Liver (tissue), 9 donors: ENCODE measurements around the gene SH3GL3. TPM values are rescaled to one million over a fixed set of nuclear protein-coding genes. Genes with fewer than 3 reads are reported as not detected.

Experiments used
- DNase-seq: peaks from one replicate; pipeline ENCODE4 v3.0.0-alpha.2; 2017; ENCODE audit warnings: low spot score
- H3K27ac ChIP-seq, 2 donors: one replicate each; pipeline ENCODE4 v1.7.0; 2013; ENCODE audit warnings: inconsistent platforms in 2 of 2, low read length in 2 of 2, control low read depth in 1 of 2, low read depth in 1 of 2, mild to moderate bottlenecking in 1 of 2
- H3K27me3 ChIP-seq, 4 donors: one replicate each; pipeline versions ENCODE4 v1.6.1 to v1.7.0; 2013; ENCODE audit warnings: low read length in 3 of 4, inconsistent platforms in 1 of 4, mild to moderate bottlenecking in 1 of 4, moderate library complexity in 1 of 4; ENCODE audit not compliant: control insufficient read depth in 4 of 4, insufficient read depth in 4 of 4
- H3K36me3 ChIP-seq, 4 donors: one replicate each; pipeline versions ENCODE4 v1.6.1 to v1.7.0; 2013; ENCODE audit warnings: low read length in 3 of 4, mild to moderate bottlenecking in 3 of 4, low read depth in 1 of 4, moderate library complexity in 1 of 4; ENCODE audit not compliant: control insufficient read depth in 4 of 4, insufficient read depth in 3 of 4
- H3K4me1 ChIP-seq, 4 donors: one replicate each; pipeline versions ENCODE4 v1.6.1 to v1.7.0; 2013; ENCODE audit warnings: low read length in 3 of 4, mild to moderate bottlenecking in 3 of 4, moderate library complexity in 1 of 4; ENCODE audit not compliant: control insufficient read depth in 4 of 4, insufficient read depth in 4 of 4
- H3K4me3 ChIP-seq, 3 donors: one replicate each; pipeline versions ENCODE4 v1.6.1 to v1.7.0; 2013; ENCODE audit warnings: low read length in 3 of 3, control low read depth in 1 of 3, low read depth in 1 of 3, mild to moderate bottlenecking in 1 of 3
- H3K9ac ChIP-seq, 2 donors: one replicate each; pipeline ENCODE4 v1.7.0; 2013; ENCODE audit warnings: low read length in 2 of 2, mild to moderate bottlenecking in 2 of 2, moderate library complexity in 2 of 2, control low read depth in 1 of 2, low read depth in 1 of 2
- H3K9me3 ChIP-seq, 4 donors: one replicate each; pipeline versions ENCODE4 v1.6.1 to v1.7.0; 2013; ENCODE audit warnings: low read length in 3 of 4; ENCODE audit not compliant: control insufficient read depth in 4 of 4
- ATF3 ChIP-seq: IDR thresholded peaks from 2 replicates; pipeline ENCODE4 v1.6.1; 2016; ENCODE audit warnings: antibody characterized with exemption
- CTCF ChIP-seq: fragments of 150-350 bp; IDR thresholded peaks from 2 replicates; pipeline ENCODE4 v1.5.1; 2017; ENCODE audit warnings: improper control_type of control experiment, low read depth, low read length; ENCODE audit not compliant: missing input control
- EGR1 ChIP-seq, 2 donors: IDR thresholded peaks; 2 replicates each; pipeline ENCODE4 v1.6.1; 2016 to 2018; ENCODE audit warnings: antibody characterized with exemption in 2 of 2, low read depth in 2 of 2
- FOXA1 ChIP-seq: IDR thresholded peaks from 2 replicates; pipeline ENCODE4 v1.6.1; 2016; ENCODE audit warnings: antibody characterized with exemption
- FOXA2 ChIP-seq: IDR thresholded peaks from 2 replicates; pipeline ENCODE4 v1.6.1; 2016; ENCODE audit warnings: antibody characterized with exemption
- HNF4A ChIP-seq, 2 donors: conservative IDR thresholded peaks; 2 replicates each; pipeline ENCODE4 v1.6.1; 2016; ENCODE audit warnings: antibody characterized with exemption in 2 of 2, mild to moderate bottlenecking in 2 of 2
- JUND ChIP-seq, 2 donors: IDR thresholded peaks; 2 replicates each; pipeline ENCODE4 v1.6.1; 2016; ENCODE audit warnings: antibody characterized with exemption in 2 of 2
- MAX ChIP-seq: IDR thresholded peaks from 2 replicates; pipeline ENCODE4 v1.6.1; 2016; ENCODE audit warnings: antibody characterized with exemption
- NR2F2 ChIP-seq: IDR thresholded peaks from 2 replicates; pipeline ENCODE4 v1.6.1; 2016; ENCODE audit warnings: antibody characterized with exemption
- RAD21 ChIP-seq, 2 donors: IDR thresholded peaks; 2 replicates each; pipeline ENCODE4 v1.6.1; 2016; ENCODE audit warnings: antibody characterized with exemption in 2 of 2, mild to moderate bottlenecking in 2 of 2
- REST ChIP-seq: IDR thresholded peaks from 2 replicates; pipeline ENCODE4 v1.6.1; 2016; ENCODE audit warnings: antibody characterized with exemption, mild to moderate bottlenecking
- RXRA ChIP-seq, 2 donors: IDR thresholded peaks; 2 replicates each; pipeline ENCODE4 v1.6.1; 2017 to 2018; ENCODE audit warnings: antibody characterized with exemption in 2 of 2, mild to moderate bottlenecking in 1 of 2
- SP1 ChIP-seq: IDR thresholded peaks from 2 replicates; pipeline ENCODE4 v1.6.1; 2018; ENCODE audit warnings: antibody characterized with exemption, mild to moderate bottlenecking
- TAF1 ChIP-seq: conservative IDR thresholded peaks from 2 replicates; pipeline ENCODE4 v1.6.1; 2016; ENCODE audit warnings: antibody characterized with exemption, mild to moderate bottlenecking
- ZBTB33 ChIP-seq: IDR thresholded peaks from 2 replicates; pipeline ENCODE4 v1.6.1; 2016; ENCODE audit warnings: antibody characterized with exemption
- WGBS: extraction: QIAGEN DNeasy Blood & Tissue Kit; methylation state at CpG from one replicate; pipeline ENCODE4 v1.1.7; 2013; 5-methylcytosine and 5-hydroxymethylcytosine counted together
- polyA plus RNA-seq, 2 donors: library from polyadenylated mRNA; stranded (reverse) in 1 of 2; unstranded in 1 of 2; fragments of 200-250 nt in 1 of 2; fragments of >200 nt in 1 of 2; fragmentation: Nextera tagmentation in 1 of 2; extraction: Ambion mirVana in 1 of 2; gene quantifications; one replicate each; pipeline versions ENCODE4 v1.2.1 to v1.2.3, GENCODE V29; 2013 to 2015
- total RNA-seq, 2 donors: library from RNA; depleted of rRNA; stranded (reverse); fragments of >200 nt; gene quantifications; one replicate each; pipeline ENCODE4 v1.2.3, GENCODE V29; 2014
- donor health status: healthy.
- donor health status: healthy.
- donor health status: healthy.
- donor health status: healthy.
- donor health status: healthy.

The SH3GL3 gene
- total and polyA plus RNA-seq, 4 donors, result 0.23 TPM; not detected in 3

- H3K27me3 ChIP-seq, result peaks cover 0 to 19% (median 7%) of the 10 kb centered on the region in 4 donors
- no peak overlapping the region for H3K4me3 ChIP-seq
Measured at GRCh38 chr15:83446417-83446816, 724 bp upstream of the SH3GL3 start.

More at GRCh38 chr15:83446417-83446816, 724 bp upstream of the SH3GL3 start:
- TF ChIP-seq HNF4A (conservative IDR thresholded peaks at IDR 0.05) (no peak), MAX (no peak), JUND (IDR thresholded peaks at IDR 0.05) (no peak), RAD21 (IDR thresholded peaks at IDR 0.05) (no peak), NR2F2 (no peak), RXRA (IDR thresholded peaks at IDR 0.05) (no peak), FOXA1 (no peak), ATF3 (no peak), ZBTB33 (no peak), CTCF (no peak), REST (no peak), FOXA2 (no peak), SP1 (no peak), EGR1 (IDR thresholded peaks at IDR 0.05; ENCODE audit: low read depth in 2 of 2) (no peak), TAF1 (no peak)
- H3K4me1 ChIP-seq, result peaks cover 0 to 13% (median 4%) of the 10 kb centered on the region in 4 donors
- WGBS, result 67% methylated on average over 14 of the region's 14 CpGs
- no peak overlapping the region for H3K27ac ChIP-seq
- DNase-seq, result no peak
- H3K9me3 ChIP-seq, result no peaks in the 10 kb centered on the region
- no peaks in the 10 kb centered on the region for H3K36me3 ChIP-seq
- H3K9ac ChIP-seq, result no peak overlapping the region
